HEK293T (cell line): ENCODE results near the gene TMC1.

Source experiments
- ARNT ChIP-seq: fragments of 450-650 bp; IDR thresholded peaks from 2 replicates; pipeline ENCODE4 v1.6.1; 2017; ENCODE audit warnings: mild to moderate bottlenecking
- FOXA1 ChIP-seq: fragments of 450-650 bp; IDR thresholded peaks from 2 replicates; pipeline ENCODE4 v1.6.1; 2016; ENCODE audit warnings: mild to moderate bottlenecking
- FOXK2 ChIP-seq: fragments of 450-650 bp; IDR thresholded peaks from 2 replicates; pipeline ENCODE4 v1.6.1; 2016; ENCODE audit warnings: mild to moderate bottlenecking
- FOXM1 ChIP-seq: fragments of 450-650 bp; IDR thresholded peaks from 2 replicates; pipeline ENCODE4 v1.6.1; 2017; ENCODE audit warnings: mild to moderate bottlenecking, borderline replicate concordance
- SP1 ChIP-seq: fragments of 450-650 bp; IDR thresholded peaks from 2 replicates; pipeline ENCODE4 v1.6.1; 2017
- ZNF384 ChIP-seq: fragments of 450-650 bp; IDR thresholded peaks from 2 replicates; pipeline ENCODE4 v1.6.1; 2016
- TF ChIP-seq, protein P1 (sequence below): fragments of 450-650 bp; IDR thresholded peaks from 2 replicates; pipeline ENCODE4 v1.6.1; 2016

DNA sequence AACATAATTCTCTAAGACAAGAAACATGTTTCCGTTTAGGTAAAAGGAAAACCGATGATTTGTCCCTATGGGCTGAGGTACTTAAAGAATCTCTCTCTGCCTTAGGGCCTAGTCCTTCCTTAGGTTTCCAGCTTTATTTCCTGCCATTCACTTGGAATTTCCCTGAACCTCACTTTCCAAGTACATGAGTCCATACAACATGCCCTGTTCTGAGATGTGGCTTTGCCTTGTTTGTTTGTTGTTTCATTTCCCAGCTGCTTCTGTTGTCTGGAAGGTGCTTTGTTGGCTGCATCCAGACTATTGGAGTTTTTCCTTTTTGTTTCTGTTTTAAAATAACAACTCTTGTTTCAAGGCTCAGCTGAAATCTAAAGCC lies 336.2 kb downstream of the TMC1 start:
- no peak for TF ChIP-seq FOXK2
- no peak for TF ChIP-seq ZNF384
- no peak for TF ChIP-seq FOXA1
- TF ChIP-seq, protein P1, sequence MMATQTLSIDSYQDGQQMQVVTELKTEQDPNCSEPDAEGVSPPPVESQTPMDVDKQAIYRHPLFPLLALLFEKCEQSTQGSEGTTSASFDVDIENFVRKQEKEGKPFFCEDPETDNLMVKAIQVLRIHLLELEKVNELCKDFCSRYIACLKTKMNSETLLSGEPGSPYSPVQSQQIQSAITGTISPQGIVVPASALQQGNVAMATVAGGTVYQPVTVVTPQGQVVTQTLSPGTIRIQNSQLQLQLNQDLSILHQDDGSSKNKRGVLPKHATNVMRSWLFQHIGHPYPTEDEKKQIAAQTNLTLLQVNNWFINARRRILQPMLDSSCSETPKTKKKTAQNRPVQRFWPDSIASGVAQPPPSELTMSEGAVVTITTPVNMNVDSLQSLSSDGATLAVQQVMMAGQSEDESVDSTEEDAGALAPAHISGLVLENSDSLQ = no peak
- TF ChIP-seq SP1 = no peak
- TF ChIP-seq ARNT = no peak
- TF ChIP-seq FOXM1 = no peak
